ENCODE data around the gene PTPN11. TPM values are rescaled to one million over a fixed set of nuclear protein-coding genes. Genes with fewer than 3 reads are reported as not detected.
"Not testable (repeated sequence)": the region's sequence is repeated elsewhere in the genome, so short reads cannot be mapped to it uniquely, and the experiment has no call there.

Gene PTPN11
- polyA plus RNA-seq, 12 donors = 61.4 to 117 (median 68.5) TPM

DNA sequence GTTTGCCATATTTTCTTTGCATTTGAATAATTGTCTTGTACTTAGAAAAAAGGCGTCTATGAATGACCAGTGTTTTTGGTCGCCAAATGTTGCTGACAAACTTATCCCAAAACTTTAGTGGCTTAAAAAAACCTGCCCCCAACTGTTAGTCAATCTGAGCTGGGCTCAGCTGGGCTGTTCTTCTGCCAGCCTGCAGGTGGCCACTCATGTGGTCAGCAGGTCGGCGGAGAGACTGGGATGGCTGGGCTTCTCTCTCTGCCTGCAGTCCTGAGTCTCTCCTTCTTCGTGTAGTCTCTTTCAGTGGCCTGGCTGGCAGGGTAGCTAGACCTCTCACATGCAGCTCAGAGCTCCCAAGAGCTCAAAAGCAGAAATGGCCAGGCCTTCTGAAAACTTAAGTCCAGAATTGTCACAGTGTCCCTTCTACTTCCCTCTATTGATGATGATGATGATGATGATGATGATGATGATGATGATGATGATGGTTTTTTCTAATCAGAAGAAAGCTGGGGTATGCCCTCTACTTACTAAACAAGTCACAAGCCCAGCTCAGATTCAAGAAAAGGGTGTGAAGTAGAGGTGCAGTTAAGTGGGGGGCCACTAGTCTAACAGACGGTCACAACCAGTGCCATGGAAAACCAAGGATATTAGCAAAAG is 87.9 kb downstream of the PTPN11 start:
- no peak for DNase-seq

DNA sequence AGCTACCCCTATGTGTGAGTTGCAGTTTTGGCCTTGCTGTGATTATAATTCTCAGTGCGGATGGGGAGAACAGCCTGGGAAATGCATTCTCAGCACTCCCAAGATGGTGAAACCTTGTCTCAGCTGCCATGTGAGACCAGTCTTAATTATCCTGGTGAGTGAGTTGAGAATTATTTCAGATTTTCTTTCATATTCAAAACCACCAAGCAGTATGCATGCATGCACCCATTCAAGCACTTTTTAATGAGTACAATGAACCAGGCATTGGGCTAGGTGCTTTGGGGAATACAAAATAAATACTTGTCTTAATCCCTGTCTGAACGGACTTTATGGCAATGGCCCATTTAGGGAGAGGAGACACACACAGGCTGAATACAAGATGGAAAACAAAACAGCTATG is 94.7 kb downstream of the PTPN11 start:
- no peak for DNase-seq

DNA sequence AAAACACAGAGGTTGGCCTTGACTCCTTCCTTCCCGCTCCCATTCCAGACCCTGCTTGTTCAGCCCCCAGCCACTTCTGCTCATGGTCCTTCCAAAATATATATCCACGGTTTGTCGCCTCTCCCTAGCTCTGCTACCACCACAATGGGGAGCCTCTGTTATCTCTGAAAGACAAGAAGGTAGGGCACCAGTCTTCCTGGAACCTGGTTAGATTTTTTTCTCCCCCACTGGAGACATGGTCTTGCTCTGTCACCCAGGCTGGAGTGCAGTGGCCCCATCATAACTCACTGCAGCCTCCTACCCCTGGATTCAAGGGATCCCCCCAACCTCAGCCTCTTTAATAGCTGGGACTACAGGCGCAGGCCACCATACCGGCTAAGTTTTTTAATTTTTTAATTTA is 95.7 kb downstream of the PTPN11 start:
- DNase-seq = no peak

DNA sequence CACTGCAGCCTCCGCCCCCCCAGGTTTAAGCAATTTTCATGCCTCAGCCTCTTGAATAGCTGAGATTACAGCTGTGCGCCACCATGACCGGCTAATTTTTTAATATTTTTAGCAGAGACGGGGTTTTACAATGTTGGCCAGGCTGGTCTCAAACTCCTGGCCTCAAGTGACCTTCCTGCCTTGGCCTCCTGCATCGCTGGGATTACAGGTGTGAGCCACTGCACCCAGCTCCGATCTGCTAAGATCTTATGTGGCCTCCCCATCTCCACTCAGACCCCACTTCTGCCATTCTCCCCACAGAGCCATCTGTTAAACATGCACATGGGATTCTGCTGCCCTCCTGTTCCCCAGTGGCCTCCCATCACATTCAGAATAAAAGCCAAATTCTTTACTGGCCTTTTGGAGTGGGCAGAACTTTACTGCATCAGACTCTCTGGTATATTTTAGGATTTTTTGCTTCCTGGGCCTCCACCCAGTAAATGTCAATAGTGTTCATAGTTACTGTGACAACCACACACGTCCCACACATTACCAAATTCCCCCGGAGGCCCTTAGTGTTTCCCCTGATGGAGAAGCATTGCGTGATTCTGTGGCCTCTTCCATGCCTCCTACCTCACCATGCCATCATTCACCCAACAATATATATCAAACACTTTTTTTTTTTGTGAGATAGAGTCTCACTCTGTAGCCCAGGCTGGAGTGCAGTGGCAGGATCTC is 96.3 kb downstream of the PTPN11 start:
- no peak for DNase-seq

DNA sequence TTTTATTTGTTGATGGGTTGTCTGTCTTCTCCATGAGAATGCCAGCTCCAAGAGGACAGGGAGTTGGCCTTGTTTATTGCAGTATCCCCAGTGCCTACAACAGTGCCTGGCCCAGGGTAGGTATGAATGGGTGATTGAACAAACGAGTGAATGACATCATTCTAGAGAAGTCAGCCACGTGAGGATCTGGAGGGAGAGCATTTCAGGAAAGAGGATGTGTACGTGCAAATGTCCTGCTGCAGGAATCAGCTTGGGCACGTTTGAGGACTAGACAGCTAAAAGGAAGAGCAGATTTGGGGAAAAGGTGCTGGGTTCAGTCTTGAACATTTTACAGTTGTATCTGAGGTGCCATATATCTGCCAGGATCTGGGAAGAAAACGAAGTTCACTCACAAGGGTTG is 97.1 kb downstream of the PTPN11 start:
- no peak for DNase-seq

DNA sequence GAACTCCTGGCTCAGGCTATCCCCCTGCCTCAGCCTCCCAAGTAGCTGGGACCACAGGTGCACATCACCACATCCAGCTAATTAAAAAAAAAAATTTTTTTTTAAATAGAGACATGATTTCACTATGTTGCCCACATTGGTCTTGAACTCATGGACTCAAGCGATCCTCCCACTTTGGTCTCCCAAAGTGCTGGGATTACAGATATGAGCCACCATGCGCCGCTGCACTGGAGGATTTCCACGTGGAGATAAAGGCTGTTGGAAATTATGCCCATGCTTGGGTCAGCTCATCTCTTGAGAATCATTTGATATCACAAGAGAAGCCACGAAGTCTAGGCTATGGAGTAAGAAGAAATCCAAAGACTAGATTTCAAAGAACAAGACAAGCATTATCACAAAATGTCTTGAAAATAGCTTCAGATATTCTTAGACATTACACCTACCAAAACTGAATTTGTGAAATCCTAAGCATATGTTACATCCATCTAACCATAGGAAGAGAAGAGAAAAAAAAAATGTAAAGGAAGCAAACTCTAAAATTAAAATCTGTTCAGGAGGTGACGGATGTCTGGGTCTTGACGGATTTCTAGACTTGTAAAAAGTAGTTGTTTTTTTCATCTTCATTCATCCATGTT is 99.1 kb downstream of the PTPN11 start:
- DNase-seq = no peak

DNA sequence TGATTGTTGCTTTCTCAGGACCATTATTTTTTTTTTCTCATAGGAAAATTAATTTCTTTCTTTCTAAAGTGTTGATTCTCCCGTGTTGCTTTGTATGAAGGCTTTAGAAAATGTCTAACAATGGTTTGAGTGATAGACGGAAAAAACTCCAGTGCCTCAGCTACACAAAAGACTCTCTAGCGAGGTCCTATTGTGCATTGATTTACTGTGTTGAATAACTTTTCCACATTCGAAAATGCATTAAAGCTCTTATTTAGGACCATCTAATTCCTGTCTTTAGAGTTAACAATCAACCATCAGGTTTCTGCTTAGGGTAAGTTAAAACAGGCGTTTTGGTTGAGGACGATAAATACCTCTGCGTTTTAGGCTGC is 99.6 kb downstream of the PTPN11 start:
- DNase-seq = no peak

DNA sequence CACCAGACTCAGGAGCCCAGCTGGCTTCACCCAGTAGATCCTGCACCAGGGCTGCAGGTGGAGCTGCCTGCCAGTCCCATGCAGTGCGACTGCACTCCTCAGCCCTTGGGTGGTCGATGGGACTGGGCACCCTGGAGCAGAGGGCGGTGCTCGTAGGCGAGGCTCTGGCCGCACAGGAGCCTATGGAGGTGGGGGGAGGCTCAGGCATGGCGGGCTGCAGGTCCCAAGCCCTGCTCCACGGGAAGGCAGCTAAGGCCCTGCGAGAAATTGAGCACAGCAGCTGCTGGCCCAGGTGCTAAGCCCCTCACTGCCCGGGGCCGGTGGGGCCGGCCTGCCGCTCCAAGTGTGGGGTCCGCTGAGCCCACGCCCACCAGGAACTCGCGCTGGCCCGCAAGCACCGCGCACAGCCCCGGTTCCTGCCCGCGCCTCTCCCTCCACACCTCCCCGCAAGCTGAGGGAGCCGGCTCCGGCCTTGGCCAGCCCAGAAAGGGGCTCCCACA is 101.1 kb downstream of the PTPN11 start:
- DNase-seq = not testable (repeated sequence)

DNA sequence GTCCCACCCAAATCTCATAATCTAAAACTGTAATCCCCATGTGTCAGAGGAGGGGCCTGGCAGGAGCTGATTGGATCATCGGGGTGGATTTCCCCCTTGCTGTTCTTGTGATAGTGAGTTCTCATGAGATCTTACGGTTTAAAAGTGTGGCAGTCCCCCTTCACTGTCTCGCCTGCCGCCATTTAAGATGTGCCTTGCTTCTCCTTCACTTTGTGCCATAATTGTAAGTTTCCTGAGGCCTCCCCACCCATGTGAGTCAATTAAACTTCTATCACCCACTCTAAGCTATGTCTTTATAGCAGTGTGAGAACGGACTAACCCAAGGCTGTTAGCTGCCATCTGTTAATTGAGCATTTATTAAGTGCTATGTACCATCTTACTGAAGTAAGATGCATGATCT is 105.1 kb downstream of the PTPN11 start:
- DNase-seq = no peak

DNA sequence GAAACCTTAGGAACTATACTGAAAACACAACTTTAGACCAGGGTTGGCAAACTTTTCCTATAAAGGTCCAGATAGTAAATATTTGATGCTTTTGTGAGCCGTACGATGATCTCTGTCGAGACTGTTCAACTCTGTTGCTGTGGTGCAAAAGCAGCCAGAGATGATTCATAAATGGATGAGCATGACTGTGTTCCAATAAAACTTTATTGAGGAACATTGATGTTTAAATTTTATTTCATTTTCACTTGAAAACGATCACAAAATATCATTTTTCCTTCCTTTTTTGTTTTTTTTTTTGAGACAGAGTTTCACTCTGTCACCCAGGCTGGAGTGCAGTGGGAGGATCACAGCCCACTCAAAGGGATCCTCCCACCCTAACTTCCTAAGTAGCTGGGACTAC is 105.5 kb downstream of the PTPN11 start:
- DNase-seq = no peak

DNA sequence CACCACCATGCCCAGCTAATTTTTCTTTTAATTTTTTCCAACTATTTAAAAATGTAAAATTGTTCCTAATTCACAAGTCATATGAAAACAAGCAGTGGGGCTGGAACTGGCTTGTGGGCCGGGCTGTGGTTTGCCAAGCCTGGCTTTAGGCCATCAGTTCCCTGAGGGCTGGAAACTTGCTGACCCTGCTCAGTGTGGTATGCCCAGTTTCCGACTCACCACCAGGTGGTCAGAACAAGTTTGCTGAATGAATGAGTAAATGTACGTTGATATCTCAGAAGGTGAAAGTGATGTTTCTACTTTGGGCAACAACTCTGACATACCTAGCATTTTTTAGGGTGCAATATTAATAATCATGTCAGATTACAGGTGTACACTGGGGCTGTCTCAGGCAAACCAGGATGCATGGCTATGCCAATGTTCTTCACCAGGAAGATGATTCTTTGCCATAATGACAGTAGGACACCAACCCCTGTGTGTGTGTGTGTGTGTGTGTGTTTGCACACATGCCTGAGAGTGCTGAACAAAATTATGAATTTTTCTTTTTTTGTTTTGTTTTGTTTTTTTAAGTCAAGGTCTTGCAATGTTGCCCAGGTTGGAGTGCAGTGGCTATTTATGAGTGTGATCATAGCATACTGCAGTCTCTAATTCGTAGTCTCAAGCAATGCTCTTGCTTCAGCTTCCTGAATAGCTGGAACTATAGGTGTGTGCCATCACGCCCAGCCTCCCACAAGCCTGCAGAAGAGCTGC is 106.1 kb downstream of the PTPN11 start:
- no peak for DNase-seq

DNA sequence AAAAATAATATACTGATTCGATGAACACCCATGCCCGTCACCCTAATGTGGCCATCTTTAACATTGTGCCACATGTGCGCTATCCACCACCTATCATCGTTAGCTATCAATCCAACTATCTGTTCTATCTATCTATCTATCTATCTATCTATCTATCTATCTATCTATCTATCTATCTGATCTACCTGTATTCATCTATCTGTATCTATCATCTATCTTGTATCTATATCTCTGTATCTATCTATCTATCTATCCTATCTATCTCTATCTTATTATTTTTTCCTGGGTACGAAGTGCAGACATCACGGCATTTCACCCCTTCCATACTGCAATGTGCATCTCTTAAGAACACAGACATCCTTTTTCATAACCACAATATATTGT is 106.7 kb downstream of the PTPN11 start:
- DNase-seq = no peak

DNA sequence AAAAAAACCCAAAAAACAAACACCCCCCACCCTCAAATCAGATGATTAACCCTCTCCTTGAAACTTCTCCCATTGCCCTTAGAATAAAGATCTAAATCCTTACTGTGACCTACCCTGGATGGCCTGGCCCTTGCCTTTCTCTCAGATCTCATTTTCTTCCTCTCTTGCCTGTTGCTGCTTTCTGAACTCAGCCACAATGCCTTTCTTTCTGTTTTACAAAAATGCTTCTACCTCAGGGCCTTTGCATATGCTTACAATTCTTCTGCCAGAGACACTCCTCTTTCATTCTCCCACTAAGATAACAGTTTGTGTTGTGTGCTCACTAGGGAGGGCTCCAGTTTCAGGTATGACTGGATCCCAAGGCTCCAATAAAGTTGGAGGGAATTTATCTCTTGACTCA is 108.3 kb downstream of the PTPN11 start:
- DNase-seq = no peak

DNA sequence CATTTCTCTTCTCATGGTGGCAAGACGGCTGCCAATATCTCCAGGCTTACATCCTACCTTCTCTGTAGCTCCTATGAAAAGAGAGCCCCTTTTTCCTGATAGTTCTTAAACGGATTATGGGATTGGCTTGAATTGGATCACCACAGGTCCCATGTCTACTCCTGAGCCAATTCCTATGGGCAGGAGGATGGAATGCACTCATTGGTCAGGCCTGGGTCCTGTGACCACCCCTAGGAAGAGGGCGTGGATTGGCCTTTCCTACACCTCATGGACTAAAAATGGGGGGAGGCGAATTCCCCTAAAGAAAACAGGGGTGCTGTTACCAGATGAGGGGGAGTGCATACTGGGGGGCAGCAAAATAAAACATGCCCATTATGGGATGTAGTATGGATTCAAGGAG is 108.8 kb downstream of the PTPN11 start:
- DNase-seq = no peak

DNA sequence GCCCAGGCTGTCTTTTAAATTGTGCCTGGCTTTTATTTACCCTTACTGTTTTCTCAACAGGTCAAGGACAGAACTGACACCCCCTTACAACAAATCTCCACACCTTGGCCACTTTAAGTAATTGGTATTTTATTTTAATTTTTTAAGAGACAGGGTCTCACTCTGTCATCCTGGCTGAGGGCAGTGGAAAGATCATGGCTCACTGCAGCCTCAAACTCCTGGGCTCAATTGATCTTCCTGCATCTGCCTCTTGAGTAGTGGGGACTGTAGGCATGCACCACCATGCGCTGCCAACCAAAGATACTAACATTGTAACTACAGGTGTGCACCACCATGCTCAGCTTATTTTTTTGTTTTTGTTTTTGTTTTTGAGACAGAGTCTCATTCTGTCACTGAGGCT is 109.8 kb downstream of the PTPN11 start:
- no peak for DNase-seq

DNA sequence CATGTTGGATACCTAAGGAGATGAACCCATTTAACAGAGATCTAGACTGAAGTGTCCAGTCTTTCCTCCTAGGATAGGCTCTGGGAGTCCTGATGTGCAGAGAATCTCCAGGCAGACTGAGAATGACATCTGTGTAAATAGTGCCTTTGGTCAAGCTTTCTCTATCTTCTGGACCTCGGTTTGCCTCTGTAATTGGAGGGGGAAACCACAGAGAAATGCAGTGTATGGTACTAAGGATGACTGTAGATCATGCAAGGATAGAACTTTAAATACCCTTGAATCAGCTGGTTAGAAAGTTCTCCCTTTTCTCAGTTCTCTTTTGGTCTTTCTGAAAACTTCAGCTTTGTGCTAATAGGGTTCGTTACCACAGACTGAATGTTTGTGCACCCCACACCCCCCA is 112.2 kb downstream of the PTPN11 start:
- DNase-seq = no peak

DNA sequence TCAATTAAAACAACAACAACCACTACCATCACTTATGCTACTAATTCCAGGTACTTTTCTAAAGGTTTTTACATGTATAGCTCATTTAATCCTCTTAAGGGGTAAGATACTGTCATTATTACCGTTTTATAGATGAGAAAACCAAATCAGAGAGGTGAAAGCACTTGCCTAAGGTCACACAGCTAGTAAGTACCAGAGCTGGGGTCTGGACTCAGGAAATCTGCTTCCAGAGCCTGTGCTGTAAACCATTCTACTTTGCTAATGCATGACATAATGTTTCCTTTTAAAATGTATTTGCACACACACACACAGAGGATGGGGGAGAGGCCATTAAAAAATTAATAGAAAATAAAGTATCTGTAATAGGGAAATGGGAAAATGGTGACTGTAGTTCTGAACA is 113.4 kb downstream of the PTPN11 start:
- no peak for DNase-seq

DNA sequence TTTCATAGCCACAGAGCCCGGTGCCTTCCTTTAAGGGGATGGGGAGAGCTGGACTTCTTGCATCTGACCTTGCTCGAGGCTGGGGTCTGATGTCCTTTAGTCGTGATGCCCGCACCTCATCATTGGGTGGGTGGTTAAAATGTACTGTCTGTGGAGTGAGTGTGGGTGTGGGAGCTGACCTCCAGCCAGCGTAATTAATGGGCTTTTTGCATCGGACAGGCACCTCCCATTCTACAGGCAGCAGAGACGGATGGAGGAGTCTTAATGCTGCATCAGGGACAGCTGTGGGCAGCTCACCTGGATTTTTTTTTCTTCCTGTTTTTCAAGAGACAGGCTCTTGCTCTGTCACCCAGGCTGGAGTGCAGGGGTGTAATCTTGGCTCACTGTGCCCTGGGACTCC is 114.8 kb downstream of the PTPN11 start:
- DNase-seq = no peak

DNA sequence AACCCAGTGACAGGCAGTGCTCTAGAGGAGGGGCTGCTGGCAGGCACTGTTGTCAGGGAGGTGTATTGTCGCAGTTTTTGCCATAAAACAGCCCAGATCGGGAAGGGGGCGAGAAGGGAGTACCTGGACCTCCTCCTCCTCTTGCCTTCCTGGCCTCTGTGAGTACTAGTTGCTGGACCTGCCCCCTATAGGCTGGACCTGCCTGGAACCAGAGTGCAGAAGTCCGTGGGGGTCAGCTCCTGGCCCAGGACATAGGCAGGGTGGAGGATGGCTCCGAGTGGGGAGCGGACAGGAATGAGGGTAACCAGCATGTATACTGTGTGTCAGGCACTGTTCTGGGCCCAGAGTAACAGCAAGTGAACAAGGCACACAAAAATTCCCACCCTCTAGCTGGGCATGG is 116.3 kb downstream of the PTPN11 start:
- DNase-seq = no peak

DNA sequence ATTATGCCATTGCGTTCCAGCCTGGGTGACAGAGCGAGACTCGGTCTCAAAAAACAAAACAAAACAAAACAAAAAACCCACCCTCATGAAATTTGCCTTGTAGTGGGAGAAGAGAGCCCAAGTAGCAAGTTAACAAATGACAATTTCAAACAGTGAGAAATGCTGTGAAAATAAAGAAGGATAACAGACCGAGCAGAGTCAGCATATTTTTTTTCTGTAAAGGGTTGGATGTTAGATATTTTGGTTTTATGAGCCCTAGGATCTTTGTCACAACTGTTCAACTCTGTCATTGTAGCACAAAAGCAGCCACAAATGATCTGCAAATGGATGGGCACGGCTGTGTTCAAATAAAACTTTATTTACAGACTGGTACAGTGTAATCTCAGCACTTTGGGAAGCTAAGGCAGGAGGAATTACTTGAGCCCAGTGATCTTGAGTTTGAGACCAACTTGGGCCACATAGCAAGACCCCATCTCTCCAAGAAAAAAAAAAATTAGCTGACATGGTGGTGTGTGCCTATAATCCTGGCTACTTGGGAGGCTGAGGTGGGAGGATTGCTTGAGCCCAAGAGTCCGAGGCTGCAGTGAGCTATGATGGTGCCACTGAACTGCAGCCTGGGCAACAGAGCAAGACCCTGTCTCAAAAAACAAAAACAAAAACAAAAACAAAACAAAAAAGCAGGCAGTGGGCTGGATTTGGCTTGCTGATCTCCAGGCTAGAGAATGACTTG is 117.1 kb downstream of the PTPN11 start:
- DNase-seq = no peak

DNA sequence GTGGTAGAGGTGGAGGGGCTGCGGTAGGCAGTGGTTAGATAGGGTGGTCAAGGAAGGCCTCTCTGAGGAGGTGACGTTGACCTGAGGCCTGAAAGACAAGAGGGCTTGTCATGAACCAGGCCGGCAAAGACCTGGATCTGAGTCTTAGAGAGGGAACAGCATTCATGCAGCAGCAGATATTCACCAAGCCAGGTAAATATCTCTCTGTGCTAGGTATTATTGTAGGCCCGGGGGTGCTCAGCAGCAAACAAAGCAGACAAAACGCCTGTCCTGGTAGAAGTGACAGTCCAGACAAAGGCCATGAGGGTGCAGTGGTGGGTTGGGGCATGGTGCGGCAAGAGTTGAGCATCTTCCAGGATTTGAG is 117.6 kb downstream of the PTPN11 start:
- DNase-seq = no peak
